Esophagus (tissue), 2 donors: ENCODE data around the gene P2RY6. TPM values are rescaled to one million over a fixed set of nuclear protein-coding genes. Genes with fewer than 3 reads are reported as not detected.

Experiments used
- H3K27ac ChIP-seq, 2 donors: one replicate each; pipeline ENCODE4 v1.5.1; 2013; ENCODE audit warnings: low read depth in 2 of 2, mild to moderate bottlenecking in 2 of 2, inconsistent platforms in 1 of 2, low read length in 1 of 2, moderate library complexity in 1 of 2
- H3K27me3 ChIP-seq, 2 donors: one replicate each; pipeline ENCODE4 v1.6.1; 2013; ENCODE audit warnings: low read length in 2 of 2, control low read depth in 1 of 2, mild to moderate bottlenecking in 1 of 2; ENCODE audit not compliant: insufficient read depth in 2 of 2, control insufficient read depth in 1 of 2
- H3K36me3 ChIP-seq, 2 donors: one replicate each; pipeline ENCODE4 v1.6.1; 2013; ENCODE audit warnings: low read length in 1 of 2; ENCODE audit not compliant: control insufficient read depth in 2 of 2, insufficient read depth in 2 of 2
- H3K4me1 ChIP-seq, 2 donors: one replicate each; pipeline ENCODE4 v1.6.1; 2013; ENCODE audit warnings: low read length in 1 of 2; ENCODE audit not compliant: control insufficient read depth in 2 of 2, insufficient read depth in 2 of 2
- H3K4me3 ChIP-seq, 2 donors: one replicate each; pipeline ENCODE4 v1.5.1; 2013; ENCODE audit warnings: low read length in 2 of 2, mild to moderate bottlenecking in 2 of 2, low read depth in 1 of 2, moderate library complexity in 1 of 2
- H3K9me3 ChIP-seq, 2 donors: one replicate each; pipeline ENCODE4 v1.6.1; 2013; ENCODE audit warnings: mild to moderate bottlenecking in 2 of 2, low read depth in 1 of 2, low read length in 1 of 2, moderate library complexity in 1 of 2; ENCODE audit not compliant: control insufficient read depth in 2 of 2, insufficient read depth in 1 of 2
- WGBS, 2 donors: extraction: QIAGEN DNeasy Blood & Tissue Kit; methylation state at CpG; one replicate each; pipeline ENCODE4 v1.1.7; 2013; 5-methylcytosine and 5-hydroxymethylcytosine counted together
- polyA plus RNA-seq, 2 donors: library from polyadenylated mRNA; stranded (reverse); fragments of 200-250 nt; gene quantifications; one replicate each; pipeline ENCODE4 v1.2.3, GENCODE V29; 2013
- donor health status: healthy with polysubstance abuse.
- donor health status: Bipolar disorder and iron deficiency.

Gene P2RY6
- polyA plus RNA-seq, 2 donors = 0.71 to 1.7 TPM

DNA sequence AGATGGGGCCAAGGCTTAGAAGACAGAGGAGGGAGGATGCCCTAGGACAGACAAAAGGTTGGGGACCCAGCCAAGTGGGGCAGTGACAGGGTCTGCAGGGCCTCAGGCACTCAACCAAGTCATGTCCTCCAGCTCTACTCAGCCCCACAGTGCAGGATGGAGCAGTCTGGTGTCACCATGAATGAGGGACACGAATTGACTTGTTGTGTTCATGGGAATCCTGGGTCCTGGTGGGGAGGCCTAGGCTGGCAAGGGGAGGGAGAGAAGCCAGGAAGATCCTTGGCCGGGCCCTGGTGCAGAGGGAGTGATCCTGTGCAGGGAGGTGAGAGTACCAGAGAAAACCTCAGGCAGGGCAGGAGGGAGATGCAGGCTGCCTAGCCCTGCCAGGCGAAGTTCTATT lies 12.0 kb downstream of the P2RY6 start:
- WGBS, 2 donors = 76 to 85% methylated on average over 3 of the region's 3 CpGs
- H3K27ac ChIP-seq = no peak overlapping the region
- peaks cover 0 to 7% of the 10 kb centered on the region in 2 donors for H3K4me1 ChIP-seq
- no peaks in the 10 kb centered on the region for H3K9me3 ChIP-seq
- H3K27me3 ChIP-seq = no peaks in the 10 kb centered on the region
- H3K36me3 ChIP-seq = no peaks in the 10 kb centered on the region
- no peak overlapping the region for H3K4me3 ChIP-seq

DNA sequence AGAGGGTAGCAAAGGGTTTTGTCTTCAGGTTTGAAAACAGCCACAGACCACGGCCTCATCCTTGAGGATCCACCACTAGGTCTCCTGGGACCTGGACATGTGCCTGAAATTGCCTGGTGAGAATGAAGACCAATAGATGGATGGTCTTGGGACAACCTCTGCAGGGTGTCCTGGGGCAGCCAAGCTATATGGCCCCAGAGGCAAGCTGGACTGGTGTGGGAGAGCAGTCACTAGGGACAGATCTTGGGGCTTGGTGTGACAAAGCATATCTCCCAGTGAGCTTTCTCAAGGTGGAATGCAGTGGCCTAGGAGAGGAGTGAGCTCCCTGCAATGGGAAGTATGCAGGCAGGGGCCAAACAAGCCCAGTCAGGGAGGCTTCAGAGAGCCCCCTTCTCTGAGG lies 13.6 kb downstream of the P2RY6 start:
- Histone ChIP-seq H3K4me3 (no peak overlapping the region), H3K9me3 (no peaks in the 10 kb centered on the region), H3K36me3 (no peaks in the 10 kb centered on the region), H3K4me1 (peaks cover 0 to 11% of the 10 kb centered on the region in 2 donors), H3K27ac (no peak overlapping the region), H3K27me3 (no peaks in the 10 kb centered on the region)
- WGBS, 2 donors = 79 to 88% methylated on average over 1 of the region's 1 CpG

DNA sequence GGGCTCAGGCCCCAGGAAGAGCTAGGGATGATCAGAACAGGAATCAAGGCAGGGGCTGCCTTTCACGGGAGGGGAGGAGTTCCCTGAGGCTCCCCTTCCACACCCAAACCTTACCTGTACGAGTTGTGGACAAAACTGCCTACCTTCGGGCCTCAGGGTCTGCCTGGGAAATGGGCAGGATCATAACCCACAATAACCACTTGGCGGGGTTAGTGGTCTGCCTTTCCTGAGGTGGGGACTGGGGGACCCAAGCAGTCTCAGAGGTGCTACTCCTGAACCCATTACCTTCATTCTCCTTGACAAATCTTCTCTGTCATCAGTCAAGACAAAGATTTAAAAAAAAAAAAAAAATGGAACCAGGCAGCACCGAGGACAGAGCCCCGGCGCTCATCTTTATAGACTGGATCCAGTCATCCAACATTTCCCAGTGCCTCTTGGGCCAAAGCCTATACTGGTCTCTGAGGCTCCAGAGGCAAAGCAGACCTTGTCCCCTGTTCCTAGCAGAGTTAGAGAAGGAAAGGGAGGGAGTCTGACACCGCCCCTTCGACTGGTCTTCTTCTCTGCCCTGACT lies 14.2 kb downstream of the P2RY6 start:
- Histone ChIP-seq H3K4me1 (peaks cover 0 to 11% of the 10 kb centered on the region in 2 donors), H3K9me3 (no peaks in the 10 kb centered on the region), H3K4me3 (no peak overlapping the region), H3K36me3 (no peaks in the 10 kb centered on the region), H3K27ac (no peak overlapping the region), H3K27me3 (no peaks in the 10 kb centered on the region)
- WGBS, 2 donors = 85% methylated on average over 9 of the region's 9 CpGs

DNA sequence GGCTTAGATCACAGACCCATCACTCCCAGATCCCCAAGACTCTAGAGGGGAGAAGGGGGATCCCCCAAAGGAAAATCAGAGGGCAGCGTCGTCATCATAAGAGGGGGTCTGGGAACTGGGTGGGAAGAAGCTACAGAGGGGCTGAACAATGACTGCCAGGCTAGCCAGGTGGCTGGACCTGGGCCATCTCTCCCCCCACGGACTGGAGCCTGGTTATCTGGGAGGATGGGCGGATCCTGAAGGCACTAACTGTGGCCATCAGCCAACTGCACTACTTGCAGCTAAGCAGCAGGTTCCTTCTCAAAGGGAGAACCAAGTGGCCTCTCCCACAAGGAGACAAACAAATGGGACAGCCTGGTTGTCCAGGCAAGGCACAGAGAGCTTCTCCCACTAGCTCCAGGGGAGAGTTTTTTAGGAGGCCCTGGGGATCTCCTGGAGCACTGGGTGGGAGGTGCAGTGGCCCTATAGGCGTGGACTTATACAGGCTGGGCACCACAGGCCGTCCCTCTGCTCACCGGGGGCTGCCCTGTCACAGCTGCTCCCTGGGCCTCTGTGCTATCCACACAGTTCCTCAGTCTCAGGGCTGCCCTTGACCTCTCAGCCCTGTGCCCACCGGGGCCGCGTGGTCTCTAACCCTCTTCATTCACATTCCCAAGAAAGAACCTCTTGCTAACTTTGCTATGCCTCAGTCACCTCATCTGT lies 15.4 kb downstream of the P2RY6 start:
- WGBS, 2 donors = 80 to 82% methylated on average over 10 of the region's 10 CpGs
- Histone ChIP-seq H3K27me3 (no peaks in the 10 kb centered on the region), H3K4me1 (peaks cover 0 to 11% of the 10 kb centered on the region in 2 donors), H3K4me3 (no peak overlapping the region), H3K27ac (no peak overlapping the region), H3K9me3 (no peaks in the 10 kb centered on the region), H3K36me3 (no peaks in the 10 kb centered on the region)

DNA sequence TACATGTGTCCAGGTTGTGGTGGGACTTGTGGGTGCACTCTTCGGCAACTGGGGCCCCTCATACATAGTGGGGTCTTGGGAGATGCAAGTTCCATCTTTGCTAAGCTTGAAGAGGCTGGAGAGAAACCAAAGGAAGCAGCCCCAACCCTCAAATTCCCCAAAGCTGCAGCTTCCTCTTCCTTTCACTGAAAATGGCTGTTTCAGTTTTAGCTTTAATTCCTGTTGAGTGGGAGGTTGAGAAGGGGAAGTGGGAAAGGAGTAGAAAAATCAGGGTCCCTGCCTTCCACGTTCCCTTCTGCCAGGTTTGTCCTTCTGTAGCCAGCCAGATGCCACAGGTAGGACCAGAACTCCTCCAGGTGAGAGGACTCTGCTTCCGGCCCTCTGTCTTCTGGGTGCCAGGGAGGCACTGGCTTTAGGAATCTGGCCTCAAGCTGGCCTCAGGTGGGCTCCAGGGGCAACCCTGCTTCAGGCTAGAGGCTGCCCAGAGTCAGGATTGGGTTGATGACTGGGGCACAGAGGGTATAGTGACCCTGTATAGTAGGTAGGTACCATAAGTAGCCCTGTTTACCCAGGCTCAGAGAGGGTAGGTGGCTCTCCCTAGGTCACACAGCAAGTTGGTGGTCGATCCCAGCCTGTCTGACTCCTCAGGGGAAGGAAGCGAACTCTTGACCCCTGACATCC lies 16.2 kb downstream of the P2RY6 start:
- H3K36me3 ChIP-seq = no peaks in the 10 kb centered on the region
- no peaks in the 10 kb centered on the region for H3K27me3 ChIP-seq
- WGBS, 2 donors = 65 to 66% methylated on average over 5 of the region's 5 CpGs
- H3K27ac ChIP-seq = peak overlapping the region in 1 of 2 donors; percentile 2
- no peak overlapping the region for H3K4me3 ChIP-seq
- H3K9me3 ChIP-seq = no peaks in the 10 kb centered on the region
- peaks cover 0 to 10% of the 10 kb centered on the region in 2 donors for H3K4me1 ChIP-seq

DNA sequence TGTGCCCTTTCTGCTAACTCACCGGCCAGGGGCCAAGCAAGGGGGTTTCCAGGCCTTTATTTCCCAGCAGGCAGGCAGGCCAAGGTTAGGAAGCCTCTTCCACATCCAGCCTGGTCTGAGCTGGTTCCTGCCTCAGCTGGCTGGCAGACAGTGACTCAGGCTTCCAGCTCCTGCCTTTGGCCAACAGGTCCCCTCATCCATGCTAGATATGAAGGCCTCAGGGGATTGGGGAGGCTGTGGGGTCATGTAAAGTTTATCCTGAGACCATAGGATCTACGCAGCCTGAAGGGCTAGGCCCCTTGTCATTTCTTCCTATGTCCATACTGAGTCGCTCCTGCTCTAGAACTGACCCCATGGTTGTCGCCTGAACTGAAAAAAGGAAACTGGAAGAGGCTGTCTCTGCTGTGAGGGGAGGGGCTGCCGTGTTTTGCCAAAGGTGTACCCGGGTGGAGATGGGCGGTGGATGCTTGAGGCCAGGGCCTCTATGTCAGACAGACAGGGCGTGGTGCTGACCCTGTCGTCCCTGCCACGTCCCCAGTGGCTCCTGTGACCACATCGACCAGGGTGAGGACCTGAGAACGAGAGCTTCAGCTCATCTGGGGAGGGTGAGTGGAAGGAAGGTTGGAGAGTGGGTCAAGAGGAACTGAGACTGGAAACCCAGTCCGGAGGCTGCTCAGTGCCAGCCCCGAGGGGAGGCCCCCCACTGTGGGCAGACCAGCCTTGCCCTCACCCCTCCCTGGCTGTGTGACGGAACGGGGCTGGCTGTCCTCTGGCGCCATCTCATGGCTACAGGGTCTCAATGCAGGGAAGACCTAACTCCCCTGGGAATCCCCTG lies 17.0 kb downstream of the P2RY6 start:
- Histone ChIP-seq H3K4me1 (peaks cover 0 to 4% of the 10 kb centered on the region in 2 donors), H3K9me3 (no peaks in the 10 kb centered on the region), H3K27me3 (no peaks in the 10 kb centered on the region), H3K36me3 (no peaks in the 10 kb centered on the region), H3K4me3 (no peak overlapping the region), H3K27ac (peak overlapping the region in 1 of 2 donors; percentile 37)
- WGBS, 2 donors = 20 to 22% methylated on average over 17 of the region's 17 CpGs

DNA sequence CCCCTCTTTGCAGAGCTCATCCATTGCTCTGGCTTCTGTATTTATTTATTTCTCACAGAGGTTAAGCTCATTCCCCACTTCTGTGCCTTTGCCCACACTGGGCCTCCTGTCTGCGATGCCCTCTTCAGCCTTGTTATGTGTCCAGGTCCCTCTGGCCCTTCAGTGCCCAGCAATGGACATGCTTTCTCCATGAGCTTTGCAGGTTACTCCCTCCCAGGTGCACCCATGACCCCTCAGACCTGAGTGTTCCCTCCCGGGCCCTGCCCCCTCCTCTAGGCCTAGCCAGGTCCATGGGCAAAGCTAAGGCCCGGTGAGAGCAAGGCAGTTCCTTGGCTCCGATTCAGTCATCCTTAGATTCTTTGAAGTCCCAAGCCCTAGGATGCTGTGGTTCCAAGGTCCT lies 18.4 kb downstream of the P2RY6 start:
- no peak overlapping the region for H3K27ac ChIP-seq
- peaks cover 0 to 4% of the 10 kb centered on the region in 2 donors for H3K4me1 ChIP-seq
- WGBS, 2 donors = 94 to 95% methylated on average over 4 of the region's 4 CpGs

DNA sequence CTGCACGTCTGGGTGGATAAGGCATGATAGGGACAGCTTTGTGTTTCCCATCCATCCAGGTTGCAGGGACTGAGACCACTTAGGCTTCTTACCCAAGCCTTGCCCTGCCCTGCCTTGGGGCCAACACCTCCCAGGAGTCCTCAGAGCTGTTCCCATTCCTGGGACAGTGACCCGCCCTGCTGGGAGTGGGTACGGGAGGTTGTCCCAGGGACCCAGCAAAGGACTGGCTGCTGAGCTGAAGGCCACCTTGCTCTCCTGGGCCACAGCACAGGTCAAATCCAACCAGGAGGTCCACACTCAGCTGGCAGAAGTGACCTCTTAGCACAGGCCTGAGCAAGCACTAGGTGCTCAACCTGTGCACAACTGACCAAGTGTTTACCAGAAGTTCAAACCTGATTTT lies 19.1 kb downstream of the P2RY6 start:
- Histone ChIP-seq H3K4me1 (peaks cover 0 to 4% of the 10 kb centered on the region in 2 donors), H3K27me3 (no peaks in the 10 kb centered on the region), H3K4me3 (no peak overlapping the region), H3K36me3 (no peaks in the 10 kb centered on the region), H3K9me3 (no peaks in the 10 kb centered on the region), H3K27ac (no peak overlapping the region)
- 85 to 90% methylated on average over 3 of the region's 3 CpGs for whole genome bisulfite sequencing, 2 donors

More for the DNA sequence above, 18.4 kb downstream of the P2RY6 start:
- Histone ChIP-seq H3K4me3 (no peak overlapping the region), H3K27me3 (no peaks in the 10 kb centered on the region), H3K9me3 (no peaks in the 10 kb centered on the region), H3K36me3 (no peaks in the 10 kb centered on the region)

DNA sequence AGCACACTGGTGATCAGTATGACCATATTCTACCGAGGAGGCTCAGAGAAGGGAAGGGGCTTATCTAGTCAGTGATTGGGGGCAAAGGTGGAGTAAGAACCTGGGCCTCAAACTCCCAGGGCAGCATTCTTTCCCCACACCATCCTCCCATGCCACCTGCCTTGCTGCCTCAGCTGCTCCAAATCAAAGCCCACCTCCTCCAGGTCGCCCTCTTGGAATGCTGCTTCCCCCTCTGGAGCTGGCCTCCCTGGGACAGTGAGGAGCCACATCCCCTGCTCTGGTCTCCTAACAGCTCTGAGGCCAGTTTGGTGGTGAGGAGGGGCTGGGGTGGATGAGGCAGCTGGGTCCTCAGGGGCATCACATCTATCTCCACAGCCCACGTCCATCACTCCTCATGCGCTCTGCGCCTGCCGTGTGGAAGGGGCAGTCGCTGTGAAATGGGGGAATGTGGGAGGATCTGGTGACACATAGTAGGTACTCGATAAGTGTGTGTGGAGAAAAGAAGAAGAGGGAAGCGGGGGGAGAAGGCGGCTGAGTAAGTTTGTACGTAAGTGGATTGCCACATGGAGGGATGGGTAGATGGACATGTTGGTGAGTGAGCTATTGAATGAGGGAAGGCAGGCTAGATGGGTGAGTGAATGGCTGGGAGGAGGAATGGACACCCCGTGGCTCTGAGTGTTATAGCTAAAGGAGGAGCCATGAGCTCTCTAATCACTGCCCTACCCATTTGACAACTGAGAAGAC lies 19.8 kb downstream of the P2RY6 start:
- no peaks in the 10 kb centered on the region for H3K27me3 ChIP-seq
- H3K9me3 ChIP-seq = no peaks in the 10 kb centered on the region
- H3K4me3 ChIP-seq = no peak overlapping the region
- no peak overlapping the region for H3K27ac ChIP-seq
- H3K4me1 ChIP-seq = peaks cover 0 to 4% of the 10 kb centered on the region in 2 donors
- no peaks in the 10 kb centered on the region for H3K36me3 ChIP-seq
- WGBS, 2 donors = 78 to 83% methylated on average over 12 of the region's 12 CpGs
